Measurements from ENCODE around the gene PLA2G2C.

DNA sequence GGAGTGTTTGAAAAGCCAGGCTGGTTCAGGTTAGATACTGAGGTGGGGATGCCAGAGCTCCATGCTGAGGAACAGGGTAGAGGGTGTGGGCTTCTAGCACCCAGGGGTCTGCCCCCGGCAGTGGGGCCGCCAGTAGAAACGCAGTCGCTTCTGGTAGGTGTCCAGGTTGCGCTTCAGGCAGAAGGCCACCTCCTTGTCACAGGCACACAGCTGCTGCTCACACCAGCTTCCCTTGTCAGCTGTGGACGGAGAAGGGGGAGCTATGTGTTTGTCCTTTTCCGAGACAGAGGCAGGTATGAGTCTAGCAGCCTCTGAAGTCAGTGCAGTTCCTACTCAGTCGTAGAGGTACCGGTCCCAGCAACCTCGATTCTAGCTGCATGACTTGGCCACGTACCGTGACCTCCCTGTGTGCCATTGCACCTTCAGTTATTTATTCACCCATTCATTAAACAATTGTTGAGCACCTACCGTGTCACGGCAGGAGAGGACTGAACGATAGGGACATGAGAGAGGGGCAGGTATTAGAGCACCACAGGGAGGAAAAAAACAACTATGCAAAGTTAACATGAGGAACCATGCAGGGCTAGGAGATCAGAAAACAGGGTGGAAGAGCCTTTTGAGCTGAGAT, 72.2 kb downstream of the PLA2G2C start:
- TF ChIP-seq, protein P1, sequence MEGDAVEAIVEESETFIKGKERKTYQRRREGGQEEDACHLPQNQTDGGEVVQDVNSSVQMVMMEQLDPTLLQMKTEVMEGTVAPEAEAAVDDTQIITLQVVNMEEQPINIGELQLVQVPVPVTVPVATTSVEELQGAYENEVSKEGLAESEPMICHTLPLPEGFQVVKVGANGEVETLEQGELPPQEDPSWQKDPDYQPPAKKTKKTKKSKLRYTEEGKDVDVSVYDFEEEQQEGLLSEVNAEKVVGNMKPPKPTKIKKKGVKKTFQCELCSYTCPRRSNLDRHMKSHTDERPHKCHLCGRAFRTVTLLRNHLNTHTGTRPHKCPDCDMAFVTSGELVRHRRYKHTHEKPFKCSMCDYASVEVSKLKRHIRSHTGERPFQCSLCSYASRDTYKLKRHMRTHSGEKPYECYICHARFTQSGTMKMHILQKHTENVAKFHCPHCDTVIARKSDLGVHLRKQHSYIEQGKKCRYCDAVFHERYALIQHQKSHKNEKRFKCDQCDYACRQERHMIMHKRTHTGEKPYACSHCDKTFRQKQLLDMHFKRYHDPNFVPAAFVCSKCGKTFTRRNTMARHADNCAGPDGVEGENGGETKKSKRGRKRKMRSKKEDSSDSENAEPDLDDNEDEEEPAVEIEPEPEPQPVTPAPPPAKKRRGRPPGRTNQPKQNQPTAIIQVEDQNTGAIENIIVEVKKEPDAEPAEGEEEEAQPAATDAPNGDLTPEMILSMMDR (IDR thresholded peaks at IDR 0.05): no peak
- no peak for TF ChIP-seq POLR2A (IDR thresholded peaks at IDR 0.05)
- no peak for TF ChIP-seq EP300 (IDR thresholded peaks at IDR 0.05)
- TF ChIP-seq POLR2AphosphoS5 (IDR thresholded peaks at IDR 0.05): no peak
